OCI-LY1 (cell line): ENCODE results near the gene STRC.

Experiments
- H2AFZ ChIP-seq: fragments of 200-600 bp; sonication (generic), shearing (Covaris generic); 2 replicates; pipeline ENCODE4 v1.6.0; 2014; ENCODE audit warnings: antibody characterized with exemption, mild to moderate bottlenecking, low read length
- H3F3A ChIP-seq: fragments of 200-600 bp; sonication (generic), shearing (Covaris generic); 2 replicates; pipeline ENCODE4 v1.6.0; 2014; ENCODE audit warnings: mild to moderate bottlenecking, antibody characterized with exemption, low read length, moderate library complexity; ENCODE audit not compliant: insufficient read depth
- H3K27ac ChIP-seq: fragments of 200-600 bp; sonication (generic); 2 replicates; pipeline ENCODE4 v1.5.1; 2014; ENCODE audit warnings: low read length, mixed run types, mild to moderate bottlenecking, low read depth; ENCODE audit not compliant: poor library complexity, severe bottlenecking
- H3K27me3 ChIP-seq: fragments of 200-600 bp; sonication (generic); 2 replicates; pipeline ENCODE4 v1.6.0; 2014; ENCODE audit warnings: antibody characterized with exemption, mild to moderate bottlenecking, low read length, moderate library complexity; ENCODE audit not compliant: insufficient read depth
- H3K36me3 ChIP-seq: fragments of 200-600 bp; sonication (generic); 2 replicates; pipeline ENCODE4 v1.6.1; 2014; ENCODE audit warnings: mild to moderate bottlenecking, antibody characterized with exemption, low read length, moderate library complexity, mixed read lengths; ENCODE audit not compliant: insufficient read depth
- H3K4me1 ChIP-seq: fragments of 200-600 bp; sonication (generic); 2 replicates; pipeline ENCODE4 v1.5.1; 2014; ENCODE audit warnings: mild to moderate bottlenecking, low read length, moderate library complexity; ENCODE audit not compliant: insufficient read depth, severe bottlenecking
- H3K4me2 ChIP-seq: fragments of 200-600 bp; sonication (generic), shearing (Covaris generic); 2 replicates; pipeline ENCODE4 v1.6.1; 2014; ENCODE audit warnings: low read length
- H3K4me3 ChIP-seq: fragments of 200-600 bp; sonication (generic); 2 replicates; pipeline ENCODE4 v1.5.1; 2014; ENCODE audit warnings: low read length, low read depth, mild to moderate bottlenecking, mixed read lengths; ENCODE audit not compliant: poor library complexity, severe bottlenecking
- H3K79me2 ChIP-seq: fragments of 200-600 bp; shearing (Covaris generic); 2 replicates; pipeline ENCODE4 v1.6.1; 2016; ENCODE audit warnings: mixed run types, low read length, mixed read lengths; ENCODE audit not compliant: insufficient read depth
- H3K9ac ChIP-seq: fragments of 200-600 bp; sonication (generic), shearing (Covaris generic); 2 replicates; pipeline ENCODE4 v1.6.1; 2014; ENCODE audit warnings: mild to moderate bottlenecking, low read length, mixed read lengths
- H3K9me2 ChIP-seq: fragments of 200-600 bp; sonication (generic), shearing (Covaris generic); 2 replicates; pipeline ENCODE4 v1.6.1; 2014; ENCODE audit warnings: low read depth, mild to moderate bottlenecking, low read length, mixed read lengths
- H3K9me3 ChIP-seq: fragments of 200-600 bp; shearing (Covaris generic); 2 replicates; pipeline ENCODE4 v1.6.1; 2014; ENCODE audit warnings: low read length, mixed read lengths
- H4K20me1 ChIP-seq: fragments of 200-600 bp; sonication (generic), shearing (Covaris generic); 2 replicates; pipeline ENCODE4 v1.6.0; 2016; ENCODE audit warnings: mild to moderate bottlenecking, low read length; ENCODE audit not compliant: insufficient read depth
- CTCF ChIP-seq: fragments of 200-600 bp; sonication (generic), shearing (Covaris generic); IDR thresholded peaks from 2 replicates; pipeline ENCODE4 v1.5.1; 2017; ENCODE audit warnings: mild to moderate bottlenecking, antibody characterized with exemption, low read length, moderate library complexity, mixed read lengths
- EZH2 ChIP-seq: fragments of 200-600 bp; sonication (generic), shearing (Covaris generic); IDR thresholded peaks from 2 replicates; pipeline ENCODE4 v1.8.0; 2017; ENCODE audit warnings: borderline replicate concordance, mixed run types, mild to moderate bottlenecking, antibody characterized with exemption, low read length, moderate library complexity, mixed read lengths

STRC gene

GRCh38 chr15:43550527-43551363 lies 67.9 kb downstream of the STRC start:
- peaks cover 4% of the 10 kb centered on the region for H3K9me3 ChIP-seq
- no peak overlapping the region for H3K9ac ChIP-seq
- TF ChIP-seq CTCF (no peak), EZH2 (no peak)
- H3K27me3 ChIP-seq = no peaks in the 10 kb centered on the region
- no peak overlapping the region for H3K4me3 ChIP-seq
- H3F3A ChIP-seq = no peaks in the 10 kb centered on the region
- no peak overlapping the region for H3K4me2 ChIP-seq
- no peak overlapping the region for H3K27ac ChIP-seq
- peaks cover 10% of the 10 kb centered on the region for H3K36me3 ChIP-seq
- H3K4me1 ChIP-seq = no peaks in the 10 kb centered on the region
- no peaks in the 10 kb centered on the region for H3K9me2 ChIP-seq
- no peaks in the 10 kb centered on the region for H3K79me2 ChIP-seq
- no peak overlapping the region for H2AFZ ChIP-seq
- no peaks in the 10 kb centered on the region for H4K20me1 ChIP-seq
